Measurements from ENCODE around the gene IL12RB2. TPM values are rescaled to one million over a fixed set of nuclear protein-coding genes. Genes with fewer than 3 reads are reported as not detected.
A peak's percentile ranks its signal among the peaks of the same experiment; 100 is the strongest.

IL12RB2 gene
- total and polyA plus RNA-seq, 4 donors: 0.02 to 2.1 (median 0.44) TPM

DNA sequence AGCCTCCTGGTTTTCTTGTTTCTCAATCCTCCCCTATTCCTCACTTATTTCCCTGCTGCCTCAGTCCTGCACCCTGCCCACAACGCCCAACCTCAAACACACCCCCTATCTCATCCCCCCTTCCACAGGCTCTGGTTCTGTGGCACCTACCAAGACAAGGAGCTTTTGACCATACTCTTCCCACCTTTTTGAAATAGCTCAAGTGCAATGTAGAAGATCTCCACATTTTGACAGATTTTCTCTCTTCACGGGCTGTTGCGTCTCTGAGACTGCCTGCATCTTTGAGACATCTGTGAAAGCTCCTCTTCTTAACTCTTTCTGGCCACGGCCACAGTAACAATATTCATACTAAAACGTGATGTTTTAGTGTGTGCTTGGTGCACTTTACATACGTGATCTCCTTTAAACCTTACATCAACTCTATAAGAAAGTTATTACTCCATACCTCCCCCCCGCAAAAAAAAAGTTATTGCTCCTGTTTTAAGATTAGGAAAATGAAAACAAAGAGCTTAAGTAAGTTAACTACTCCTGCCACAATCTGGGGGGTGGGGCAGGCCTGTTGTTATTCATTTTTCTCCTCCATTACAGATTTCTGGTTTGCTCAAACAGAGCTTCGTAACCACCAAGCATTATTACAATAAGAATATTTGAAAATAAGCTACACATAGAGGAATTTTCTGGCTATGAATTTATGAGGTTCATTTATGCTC is 124.4 kb downstream of the IL12RB2 start:
- WGBS, 2 donors: 75 to 76% methylated on average over 8 of the region's 8 CpGs
- Histone ChIP-seq H3K36me3 (ENCODE audit: control insufficient read depth in 4 of 4, insufficient read depth in 4 of 4, low read length in 4 of 4) (peaks cover 0 to 15% (median under 1%) of the 10 kb centered on the region in 4 donors), H3K27ac (ENCODE audit: low read depth in 1 of 2, low read length in 1 of 2) (peak overlapping the region in 1 of 2 donors; percentile 68), H3K4me1 (ENCODE audit: control insufficient read depth in 5 of 5, insufficient read depth in 5 of 5, low read length in 5 of 5) (peaks cover 0 to 15% (median under 1%) of the 10 kb centered on the region in 5 donors), H3K9ac (ENCODE audit: insufficient read depth in 1 of 2, low read length in 2 of 2) (peak overlapping the region in 1 of 2 donors; percentile 8), H3K9me3 (ENCODE audit: control insufficient read depth in 4 of 4, insufficient read depth in 3 of 4, low read length in 3 of 4) (no peaks in the 10 kb centered on the region), H3K4me3 (no peak overlapping the region), H3K27me3 (ENCODE audit: control insufficient read depth in 3 of 3, insufficient read depth in 3 of 3, low read length in 2 of 3) (no peaks in the 10 kb centered on the region)
- no peak for DNase-seq
- no peak for ATAC-seq (ENCODE audit: insufficient read depth, low FRiP score)
- no peak for TF ChIP-seq CTCF (IDR thresholded peaks at IDR 0.05; ENCODE audit: control extremely low read depth, extremely low read depth)

DNA sequence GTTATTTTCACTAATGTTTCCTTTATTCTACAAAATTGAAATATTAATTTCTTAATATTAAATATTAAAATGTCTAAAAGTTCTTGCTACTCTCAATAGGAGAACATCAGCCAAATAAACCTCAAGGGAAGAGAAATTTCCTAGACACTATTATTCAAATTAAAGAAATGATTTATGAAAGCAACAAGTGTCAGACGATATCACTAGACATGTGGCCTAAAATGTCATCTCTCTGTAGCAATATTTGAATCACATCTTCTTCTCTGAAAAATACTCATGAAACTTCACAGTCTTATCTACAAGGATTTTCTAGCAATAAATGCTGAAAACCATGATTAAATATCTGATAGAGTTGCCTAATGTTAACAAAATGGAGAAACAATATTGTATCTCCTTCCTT is 125.1 kb downstream of the IL12RB2 start:
- Histone ChIP-seq H3K36me3 (ENCODE audit: control insufficient read depth in 4 of 4, insufficient read depth in 4 of 4, low read length in 4 of 4) (peaks cover 0 to 15% (median under 1%) of the 10 kb centered on the region in 4 donors), H3K4me3 (no peak overlapping the region), H3K27ac (ENCODE audit: low read depth in 1 of 2, low read length in 1 of 2) (no peak overlapping the region), H3K9me3 (ENCODE audit: control insufficient read depth in 4 of 4, insufficient read depth in 3 of 4, low read length in 3 of 4) (no peaks in the 10 kb centered on the region), H3K27me3 (ENCODE audit: control insufficient read depth in 3 of 3, insufficient read depth in 3 of 3, low read length in 2 of 3) (no peaks in the 10 kb centered on the region), H3K9ac (ENCODE audit: insufficient read depth in 1 of 2, low read length in 2 of 2) (no peak overlapping the region), H3K4me1 (ENCODE audit: control insufficient read depth in 5 of 5, insufficient read depth in 5 of 5, low read length in 5 of 5) (peaks cover 0 to 8% (median 0%) of the 10 kb centered on the region in 5 donors)
- ATAC-seq (ENCODE audit: insufficient read depth, low FRiP score) (no peak), DNase-seq (no peak)
- TF ChIP-seq CTCF (IDR thresholded peaks at IDR 0.05; ENCODE audit: control extremely low read depth, extremely low read depth): no peak
- 74% methylated on average over 1 of the region's 1 CpG for WGBS, 2 donors

DNA sequence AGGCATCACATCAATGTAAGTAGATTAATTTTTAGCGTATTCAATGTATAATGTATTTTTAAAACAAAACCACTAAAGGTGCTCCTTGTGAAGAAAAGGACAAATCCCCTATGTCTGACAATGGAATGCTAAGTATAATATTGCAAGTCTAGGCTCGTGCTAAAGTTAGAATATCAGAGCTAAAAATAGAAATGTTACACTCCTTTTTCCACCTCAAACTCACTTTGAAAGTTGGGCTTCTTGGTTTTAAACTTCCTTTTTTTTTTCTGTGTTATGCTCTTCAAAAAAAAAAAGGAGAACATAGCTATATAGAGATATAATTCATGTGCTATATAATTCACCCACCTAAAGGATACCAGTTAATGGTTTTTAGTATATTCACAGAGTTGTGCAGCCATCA is 126.2 kb downstream of the IL12RB2 start:
- peak in 1 of 3 donors; percentile 13 for DNase-seq
- H3K36me3 ChIP-seq (ENCODE audit: control insufficient read depth in 4 of 4, insufficient read depth in 4 of 4, low read length in 4 of 4): peaks cover 0 to 9% (median 0%) of the 10 kb centered on the region in 4 donors
- no peak overlapping the region for H3K27ac ChIP-seq (ENCODE audit: low read depth in 1 of 2, low read length in 1 of 2)
- no peak for ATAC-seq (ENCODE audit: insufficient read depth, low FRiP score)
- H3K9me3 ChIP-seq (ENCODE audit: control insufficient read depth in 4 of 4, insufficient read depth in 3 of 4, low read length in 3 of 4): no peaks in the 10 kb centered on the region
- no peak overlapping the region for H3K4me3 ChIP-seq
- TF ChIP-seq CTCF (IDR thresholded peaks at IDR 0.05; ENCODE audit: control extremely low read depth, extremely low read depth): no peak
- no peaks in the 10 kb centered on the region for H3K27me3 ChIP-seq (ENCODE audit: control insufficient read depth in 3 of 3, insufficient read depth in 3 of 3, low read length in 2 of 3)
- 38 to 64% methylated on average over 2 of the region's 2 CpGs for WGBS, 2 donors
- peaks cover 0 to 7% (median 0%) of the 10 kb centered on the region in 5 donors for H3K4me1 ChIP-seq (ENCODE audit: control insufficient read depth in 5 of 5, insufficient read depth in 5 of 5, low read length in 5 of 5)
- H3K9ac ChIP-seq (ENCODE audit: insufficient read depth in 1 of 2, low read length in 2 of 2): no peak overlapping the region
